ENCODE data around the gene SHOX.

The SHOX gene

DNA sequence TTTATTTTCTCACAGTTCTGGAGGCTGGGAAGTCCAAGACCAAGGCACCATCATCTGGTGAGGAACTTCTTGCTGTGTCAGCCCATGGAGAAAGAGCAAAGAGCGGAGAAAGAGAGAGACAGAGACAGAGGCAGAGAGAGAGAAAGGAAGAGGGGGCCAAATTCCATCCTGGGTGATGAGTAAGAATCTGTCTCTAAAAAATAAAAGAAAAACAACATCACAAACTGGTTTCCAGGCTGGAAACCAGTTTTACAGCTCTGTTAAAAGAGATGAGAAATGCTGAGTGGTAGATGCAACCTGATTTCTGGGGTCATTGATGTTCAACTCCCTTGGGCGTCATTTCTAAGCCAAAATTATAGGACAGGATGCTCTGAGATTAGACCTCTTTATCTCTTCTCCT, 72.9 kb downstream of the SHOX start:
- H3K4me3 Mint-ChIP-seq, result no peak overlapping the region
- H3K27ac Mint-ChIP-seq, result no peak overlapping the region
- peaks cover 5% of the 10 kb centered on the region for H3K36me3 Mint-ChIP-seq (ENCODE audit: low read depth)
- no peaks in the 10 kb centered on the region for H3K4me1 Mint-ChIP-seq
- H3K27me3 Mint-ChIP-seq (ENCODE audit: low read depth), result no peaks in the 10 kb centered on the region
- TF ChIP-seq, protein P1, sequence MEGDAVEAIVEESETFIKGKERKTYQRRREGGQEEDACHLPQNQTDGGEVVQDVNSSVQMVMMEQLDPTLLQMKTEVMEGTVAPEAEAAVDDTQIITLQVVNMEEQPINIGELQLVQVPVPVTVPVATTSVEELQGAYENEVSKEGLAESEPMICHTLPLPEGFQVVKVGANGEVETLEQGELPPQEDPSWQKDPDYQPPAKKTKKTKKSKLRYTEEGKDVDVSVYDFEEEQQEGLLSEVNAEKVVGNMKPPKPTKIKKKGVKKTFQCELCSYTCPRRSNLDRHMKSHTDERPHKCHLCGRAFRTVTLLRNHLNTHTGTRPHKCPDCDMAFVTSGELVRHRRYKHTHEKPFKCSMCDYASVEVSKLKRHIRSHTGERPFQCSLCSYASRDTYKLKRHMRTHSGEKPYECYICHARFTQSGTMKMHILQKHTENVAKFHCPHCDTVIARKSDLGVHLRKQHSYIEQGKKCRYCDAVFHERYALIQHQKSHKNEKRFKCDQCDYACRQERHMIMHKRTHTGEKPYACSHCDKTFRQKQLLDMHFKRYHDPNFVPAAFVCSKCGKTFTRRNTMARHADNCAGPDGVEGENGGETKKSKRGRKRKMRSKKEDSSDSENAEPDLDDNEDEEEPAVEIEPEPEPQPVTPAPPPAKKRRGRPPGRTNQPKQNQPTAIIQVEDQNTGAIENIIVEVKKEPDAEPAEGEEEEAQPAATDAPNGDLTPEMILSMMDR (IDR thresholded peaks at IDR 0.05; ENCODE audit: unreplicated experiment in 3 of 3), result no peak
- H3K9me3 Mint-ChIP-seq, result peaks cover 27% of the 10 kb centered on the region

GRCh38 chrX:703866-704265, 73.3 kb downstream of the SHOX start:
- H3K27me3 Mint-ChIP-seq (ENCODE audit: low read depth), result no peaks in the 10 kb centered on the region
- peaks cover 5% of the 10 kb centered on the region for H3K36me3 Mint-ChIP-seq (ENCODE audit: low read depth)
- H3K4me1 Mint-ChIP-seq, result no peaks in the 10 kb centered on the region
- H3K9me3 Mint-ChIP-seq, result peaks cover 27% of the 10 kb centered on the region
- no peak overlapping the region for H3K27ac Mint-ChIP-seq
- no peak overlapping the region for H3K4me3 Mint-ChIP-seq
- TF ChIP-seq, protein P1 (IDR thresholded peaks at IDR 0.05; ENCODE audit: unreplicated experiment in 3 of 3), result no peak
